Nucleus accumbens (tissue), 56 donors: ENCODE results near the gene SLC25A6.
"Not testable (repeated sequence)": the region's sequence is repeated elsewhere in the genome, so short reads cannot be mapped to it uniquely, and the experiment has no call there.

Experiments used
- DNase-seq, 56 donors: peaks; one replicate each; lab custom pipeline; 2025; lab: John Stamatoyannopoulos, UW

The SLC25A6 gene

GRCh38 chrX:1416327-1416784, 24.4 kb upstream of the SLC25A6 start:
- no peak for DNase-seq

GRCh38 chrX:1412551-1413161, 20.7 kb upstream of the SLC25A6 start:
- DNase-seq: no peak

- no peak for DNase-seq
Measured at GRCh38 chrX:1411326-1411725, 19.4 kb upstream of the SLC25A6 start.

- no peak for DNase-seq
Measured at GRCh38 chrX:1407035-1407434, 15.1 kb upstream of the SLC25A6 start.

GRCh38 chrX:1405769-1406168, 13.9 kb upstream of the SLC25A6 start:
- DNase-seq: not testable (repeated sequence)

- DNase-seq: not testable (repeated sequence)
Measured at GRCh38 chrX:1403867-1404266, 12.0 kb upstream of the SLC25A6 start.

GRCh38 chrX:1403228-1403627, 11.3 kb upstream of the SLC25A6 start:
- no peak for DNase-seq

GRCh38 chrX:1401611-1402430, 9.9 kb upstream of the SLC25A6 start:
- no peak for DNase-seq

- DNase-seq: no peak
Measured at GRCh38 chrX:1400742-1401471, 9.0 kb upstream of the SLC25A6 start.

- no peak for DNase-seq
Measured at GRCh38 chrX:1400049-1400448, 8.1 kb upstream of the SLC25A6 start.

- DNase-seq: no peak
Measured at GRCh38 chrX:1398431-1399340, 6.8 kb upstream of the SLC25A6 start.

GRCh38 chrX:1397441-1398270, 5.7 kb upstream of the SLC25A6 start:
- no peak for DNase-seq

- DNase-seq: no peak
Measured at GRCh38 chrX:1397001-1397400, 5.1 kb upstream of the SLC25A6 start.

GRCh38 chrX:1395646-1396216, 3.8 kb upstream of the SLC25A6 start:
- DNase-seq: no peak

- no peak for DNase-seq
Measured at GRCh38 chrX:1394731-1395501, 3.0 kb upstream of the SLC25A6 start.

- no peak for DNase-seq
Measured at GRCh38 chrX:1393871-1394615, 2.1 kb upstream of the SLC25A6 start.

GRCh38 chrX:1392376-1393068, 609 bp upstream of the SLC25A6 start:
- DNase-seq: no peak
